Jurkat, Clone E6-1 (cell line): ENCODE data around the gene GNPAT.
A peak's percentile ranks its signal among the peaks of the same experiment; 100 is the strongest.
"Not testable (repeated sequence)": the region's sequence is repeated elsewhere in the genome, so short reads cannot be mapped to it uniquely, and the experiment has no call there.

Source experiments
- DNase-seq: peaks from one replicate; pipeline ENCODE4 v3.0.0-alpha.2; 2011; ENCODE audit warnings: low read depth, low spot score
- H3K4me3 ChIP-seq: 2 replicates; pipeline ENCODE4 v1.5.1; 2011; ENCODE audit warnings: mild to moderate bottlenecking, low read length, control low read depth, moderate library complexity

Gene GNPAT

DNA sequence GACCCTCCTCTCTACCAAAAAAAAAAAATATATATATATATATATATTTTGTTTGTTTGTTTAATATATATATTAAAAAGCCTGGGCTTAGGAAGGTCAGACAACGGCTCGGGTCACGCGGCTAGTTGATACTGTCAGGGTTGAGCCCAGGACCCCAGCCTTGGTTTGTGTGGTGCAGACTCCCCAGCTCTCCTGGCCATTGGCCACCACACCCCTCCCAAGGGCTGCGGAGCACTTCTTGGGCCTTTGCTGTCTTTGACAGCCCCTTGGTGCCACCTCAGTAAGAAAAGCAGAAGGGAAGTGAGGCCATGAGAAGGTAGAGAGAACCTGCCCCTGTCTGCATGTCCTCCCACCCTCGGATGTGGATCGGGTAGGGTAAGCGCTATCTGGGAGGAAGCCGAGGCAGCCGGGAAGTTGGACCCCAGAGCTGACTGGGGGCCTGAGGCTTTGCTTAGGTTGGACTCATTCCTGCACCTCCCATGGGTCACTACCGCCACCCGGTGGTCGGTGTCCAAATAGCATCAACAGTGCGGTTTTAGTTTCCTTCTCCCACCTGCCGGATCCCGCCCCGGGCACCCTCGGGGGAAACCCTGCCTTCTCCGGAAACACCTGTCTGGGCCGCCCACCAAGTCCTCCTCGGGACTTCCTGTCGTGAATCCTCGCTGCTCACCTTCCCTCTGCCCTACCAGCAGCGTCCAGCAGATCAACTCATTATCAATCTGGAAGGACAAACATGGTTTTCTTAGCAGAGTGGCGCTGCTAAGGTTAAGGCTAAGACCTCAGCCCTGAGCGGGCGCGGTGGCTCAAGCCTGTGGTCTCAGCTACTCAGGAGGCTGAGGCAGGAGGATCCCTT lies 29.8 kb upstream of the GNPAT start:
- peak; percentile 92 for DNase-seq
- H3K4me3 ChIP-seq = peak overlapping the region; percentile 54

DNA sequence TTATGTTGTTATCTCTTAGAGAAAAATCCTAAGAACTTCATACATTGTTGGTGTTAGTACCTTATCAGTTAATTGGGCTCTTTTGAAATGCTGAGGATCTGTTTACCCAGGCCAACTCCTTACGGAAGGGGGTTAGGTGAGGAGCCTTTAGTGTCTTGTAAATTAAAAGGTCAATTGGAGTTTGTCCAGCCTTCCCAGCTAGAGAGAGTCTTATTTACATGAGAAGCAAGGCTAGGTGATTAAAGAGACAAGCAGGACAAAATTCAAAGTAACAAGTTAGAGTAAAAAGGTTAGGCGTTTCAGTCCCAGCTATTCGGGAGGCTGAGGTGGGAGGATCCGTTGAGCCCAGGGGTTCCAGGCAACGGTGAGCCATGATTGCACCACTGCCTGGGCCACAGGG lies 28.7 kb upstream of the GNPAT start:
- not testable (repeated sequence) for H3K4me3 ChIP-seq, DNase-seq

DNA sequence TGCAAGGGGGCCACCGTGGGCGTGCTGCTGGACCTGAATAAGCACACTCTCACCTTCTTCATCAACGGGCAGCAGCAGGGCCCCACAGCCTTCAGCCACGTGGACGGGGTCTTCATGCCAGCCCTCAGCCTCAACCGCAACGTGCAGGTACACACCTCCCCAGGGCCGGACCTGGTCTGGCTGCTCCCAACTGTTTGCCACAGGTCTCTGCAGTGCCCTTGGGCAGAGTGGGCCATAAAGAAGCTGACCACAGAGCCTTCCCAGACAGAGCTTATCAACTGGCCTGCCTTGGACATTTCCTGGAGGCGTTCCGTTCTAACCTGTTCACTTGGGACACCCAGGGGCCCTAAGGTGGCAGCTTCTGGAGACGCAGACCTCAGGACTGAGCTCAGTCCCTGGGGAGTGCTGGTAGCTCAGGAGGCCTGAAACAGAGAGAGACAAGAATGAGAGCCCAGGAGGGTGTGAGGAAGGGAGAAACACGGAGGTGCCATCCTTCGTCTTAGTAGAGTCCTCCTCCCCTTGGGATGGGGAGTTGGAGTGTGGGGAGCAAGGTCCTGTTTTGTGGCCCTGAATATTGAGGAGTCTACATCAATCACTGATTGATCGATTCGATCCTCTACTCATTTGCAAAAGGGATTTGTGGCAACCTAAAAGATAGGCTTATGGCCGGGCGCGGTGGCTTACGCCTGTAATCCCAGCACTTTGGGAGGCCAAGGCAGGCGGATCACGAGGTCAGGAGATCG lies 27.0 kb upstream of the GNPAT start:
- H3K4me3 ChIP-seq = no peak overlapping the region
- DNase-seq = no peak

DNA sequence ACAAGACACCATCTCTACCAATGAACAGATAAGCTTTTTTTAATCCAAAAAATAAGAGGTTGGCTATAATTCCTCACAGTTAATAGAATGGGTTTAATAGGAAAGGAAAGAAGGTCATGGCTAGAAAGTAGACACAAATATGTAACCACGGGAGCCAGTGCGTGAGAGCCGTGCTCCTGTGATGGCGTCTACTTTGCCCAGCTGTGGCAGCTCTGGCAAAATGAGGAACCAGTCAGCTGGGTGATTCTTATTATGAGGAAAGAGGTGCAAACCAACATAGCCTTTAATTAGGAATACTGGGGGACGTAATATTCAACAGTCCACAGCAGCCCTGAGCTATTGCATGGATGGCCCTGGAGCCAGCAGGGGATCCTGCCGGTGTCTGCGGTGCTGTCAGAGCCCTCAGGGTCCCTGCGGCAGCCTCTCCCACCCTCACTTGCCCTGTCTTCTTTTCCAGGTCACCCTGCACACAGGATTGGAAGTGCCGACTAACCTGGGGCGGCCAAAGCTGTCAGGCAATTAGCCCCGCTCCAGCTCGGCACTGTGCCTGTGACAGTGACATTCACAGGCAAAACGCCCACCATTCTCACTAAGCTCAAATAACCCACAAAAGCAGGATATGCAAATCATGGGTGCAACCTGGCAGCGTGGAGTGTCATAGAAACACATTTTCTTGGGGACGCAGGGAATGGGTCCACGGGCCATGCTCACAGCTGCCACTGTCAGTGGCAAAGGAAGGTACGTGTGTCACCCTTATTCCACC lies 25.9 kb upstream of the GNPAT start:
- no peak overlapping the region for H3K4me3 ChIP-seq
- no peak for DNase-seq

DNA sequence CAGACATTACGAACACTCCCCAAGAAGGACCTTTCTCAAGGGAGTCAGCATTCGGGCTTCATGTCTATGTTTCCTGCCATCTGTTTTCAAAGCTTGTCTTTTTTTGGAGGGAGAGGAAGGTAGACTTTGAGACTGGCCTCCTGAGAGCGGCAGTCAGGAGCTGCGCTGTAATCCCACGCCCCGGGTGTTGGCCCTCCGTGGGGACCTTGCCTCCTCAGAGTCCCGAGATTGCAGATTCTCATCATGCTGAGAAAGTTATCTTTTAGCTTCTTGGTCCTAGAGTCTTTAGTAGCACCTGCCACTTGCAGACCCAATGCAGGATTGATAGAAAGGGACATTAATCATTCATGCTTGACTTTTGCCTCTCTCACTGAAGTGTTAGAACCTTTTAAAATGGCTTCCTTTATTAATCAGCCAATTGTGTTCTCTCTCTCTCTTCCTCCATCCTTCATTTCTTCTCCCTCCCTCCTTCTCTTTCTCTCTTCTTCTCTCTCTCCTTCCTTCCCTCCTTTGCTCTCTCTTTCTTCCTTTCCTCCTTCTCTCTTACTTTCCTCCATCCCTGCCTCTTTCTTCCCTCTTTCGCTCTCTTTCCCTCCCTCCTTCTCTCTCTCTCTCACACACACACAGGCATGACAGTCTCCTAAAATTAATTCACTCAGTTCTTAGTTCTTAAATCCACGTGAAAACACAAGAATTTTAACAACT lies 25.2 kb upstream of the GNPAT start:
- no peak for DNase-seq
- H3K4me3 ChIP-seq = no peak overlapping the region

DNA sequence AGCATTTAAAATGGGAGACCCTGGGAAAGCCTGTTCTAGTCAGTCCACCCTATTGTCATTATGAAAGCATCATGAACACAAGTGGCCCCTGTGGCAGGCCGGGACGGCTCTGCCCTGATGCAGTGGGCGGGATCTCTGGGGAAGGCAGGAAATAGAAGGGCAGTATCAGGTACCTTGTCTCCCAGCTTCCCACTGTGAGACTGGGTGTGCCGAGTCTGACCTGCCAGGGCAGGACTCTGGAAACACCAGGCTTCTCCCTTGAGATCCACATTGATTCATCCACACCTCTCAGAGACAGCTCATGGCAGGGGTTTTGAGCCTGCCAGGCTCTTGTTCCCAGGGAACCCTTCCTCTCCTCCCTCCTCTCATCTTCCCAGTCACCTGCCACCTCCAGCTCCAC lies 24.5 kb upstream of the GNPAT start:
- no peak overlapping the region for H3K4me3 ChIP-seq
- no peak for DNase-seq

DNA sequence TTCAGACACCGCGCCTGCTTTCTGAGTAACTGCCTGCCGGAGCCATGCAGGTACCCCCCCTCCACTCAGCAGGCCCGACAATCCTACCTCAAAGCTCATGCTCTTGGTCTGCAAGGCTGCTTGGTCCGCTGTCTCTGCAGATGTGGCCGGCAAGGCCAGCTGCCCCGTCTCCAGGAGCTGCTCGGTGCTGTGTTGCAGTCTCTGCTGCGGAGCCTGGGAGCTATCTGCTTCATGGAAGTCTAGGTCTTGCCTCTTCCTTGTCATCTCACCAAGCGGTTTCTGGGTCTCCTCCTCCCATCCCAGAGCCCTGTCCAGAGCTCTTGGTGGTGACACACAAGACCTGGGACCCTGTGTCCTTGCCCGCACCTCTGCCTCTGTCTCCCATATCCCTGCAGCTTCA lies 24.0 kb upstream of the GNPAT start:
- DNase-seq = no peak

DNA sequence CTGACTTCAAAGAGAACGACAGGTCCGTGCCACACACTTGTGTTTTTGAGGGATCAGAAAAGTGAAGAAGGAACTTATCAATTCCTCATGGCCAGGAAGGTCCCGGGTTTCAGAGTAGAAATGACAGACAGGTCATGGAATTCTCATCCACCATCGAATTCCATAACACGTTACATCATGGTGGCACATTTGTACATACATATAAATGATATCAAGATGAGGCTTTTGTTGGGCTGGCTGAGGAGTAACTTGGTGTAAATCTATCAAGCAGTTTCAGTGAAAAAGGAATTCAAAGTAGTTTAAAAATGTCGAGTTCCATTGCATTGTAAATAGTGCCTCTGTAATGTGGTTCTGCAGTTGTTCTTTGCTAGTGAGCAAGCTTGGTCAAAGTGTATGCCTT lies 22.9 kb upstream of the GNPAT start:
- H3K4me3 ChIP-seq = no peak overlapping the region
- no peak for DNase-seq

More for the DNA sequence above, 24.0 kb upstream of the GNPAT start:
- no peak overlapping the region for H3K4me3 ChIP-seq

DNA sequence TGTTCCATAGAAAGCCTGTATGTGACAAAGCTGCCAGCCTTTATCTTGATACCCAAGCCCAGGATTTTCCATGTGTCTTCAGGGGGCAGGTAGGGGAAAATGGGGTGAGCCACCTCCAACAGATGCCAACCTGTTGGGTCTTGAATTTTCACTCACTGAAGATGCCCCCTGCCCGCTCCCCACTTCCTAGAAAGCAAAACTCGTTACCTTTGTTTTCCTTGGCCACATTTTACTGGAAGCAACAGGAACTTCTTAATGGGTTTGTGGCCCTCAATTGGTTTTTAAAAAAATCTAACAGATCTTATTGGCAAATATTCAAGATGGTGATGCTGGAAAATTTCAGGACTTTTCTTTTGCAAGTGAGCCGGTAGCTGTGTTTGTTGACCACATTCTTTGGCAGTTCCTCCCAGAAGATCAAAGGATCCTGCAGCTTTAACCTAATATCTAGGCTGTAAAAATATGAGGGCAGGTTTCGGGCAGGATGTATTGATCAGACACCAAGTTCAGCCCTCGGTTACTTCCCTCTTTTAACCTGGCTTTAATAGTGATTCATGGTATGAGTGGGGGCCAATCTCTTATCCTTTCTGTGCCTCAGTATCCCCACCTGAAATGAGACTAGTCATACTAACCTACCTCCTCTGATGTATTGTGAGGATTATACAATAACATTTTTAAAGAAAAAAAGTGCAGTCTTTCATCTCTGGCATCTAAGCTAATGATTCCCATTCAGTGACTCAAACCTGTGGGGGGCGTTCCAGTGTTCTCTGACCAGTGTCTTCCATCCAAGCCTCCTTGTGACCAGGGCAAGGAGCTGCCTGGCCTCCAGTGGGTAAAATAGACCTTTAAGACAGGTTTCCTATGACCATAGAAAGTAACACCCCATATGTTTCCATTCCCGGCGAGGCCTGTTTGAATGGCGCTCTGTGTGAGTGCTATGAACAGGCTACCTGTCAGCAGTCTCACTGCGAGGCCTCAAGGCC lies 21.3 kb upstream of the GNPAT start:
- H3K4me3 ChIP-seq = no peak overlapping the region
- DNase-seq = no peak

DNA sequence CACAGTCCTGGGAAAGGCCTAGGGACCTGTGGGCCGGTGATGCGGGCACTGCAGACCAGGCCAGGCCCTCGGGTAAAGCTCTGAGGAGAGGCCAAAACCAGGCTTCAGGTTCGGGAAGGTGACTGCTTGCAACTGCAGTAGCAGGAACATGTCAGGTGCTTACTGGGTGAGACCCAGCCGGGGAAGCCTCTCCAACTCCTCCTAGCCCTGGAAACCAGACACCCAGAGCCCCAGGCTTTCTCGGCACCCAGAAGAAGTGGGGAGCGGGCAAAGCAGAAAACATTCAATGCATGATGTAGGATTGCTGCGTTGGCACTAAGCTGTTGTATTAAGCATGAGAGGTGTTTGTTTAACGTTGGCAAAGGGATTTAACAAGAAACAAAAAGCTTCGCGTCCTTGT lies 20.2 kb upstream of the GNPAT start:
- H3K4me3 ChIP-seq = no peak overlapping the region
- no peak for DNase-seq

DNA sequence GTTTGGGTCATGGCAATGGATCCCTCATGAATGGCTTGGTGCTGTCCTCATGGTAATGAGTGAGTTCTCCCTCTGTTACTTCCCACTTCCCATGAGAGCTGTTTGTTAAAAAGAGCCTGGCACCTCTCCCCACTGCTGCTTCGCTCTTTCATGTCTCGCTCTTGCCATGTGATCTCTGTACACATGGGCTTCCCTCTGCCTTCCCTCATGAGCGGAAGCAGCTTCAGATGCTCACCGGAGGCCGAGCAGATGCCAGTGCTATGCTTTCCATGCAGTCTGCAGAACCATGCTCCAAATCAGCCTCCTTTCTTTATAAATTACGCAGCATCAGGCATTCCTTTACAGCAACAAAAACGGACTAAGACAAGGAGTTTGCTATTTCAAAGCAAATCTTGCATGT lies 14.9 kb upstream of the GNPAT start:
- H3K4me3 ChIP-seq = no peak overlapping the region
- DNase-seq = no peak

DNA sequence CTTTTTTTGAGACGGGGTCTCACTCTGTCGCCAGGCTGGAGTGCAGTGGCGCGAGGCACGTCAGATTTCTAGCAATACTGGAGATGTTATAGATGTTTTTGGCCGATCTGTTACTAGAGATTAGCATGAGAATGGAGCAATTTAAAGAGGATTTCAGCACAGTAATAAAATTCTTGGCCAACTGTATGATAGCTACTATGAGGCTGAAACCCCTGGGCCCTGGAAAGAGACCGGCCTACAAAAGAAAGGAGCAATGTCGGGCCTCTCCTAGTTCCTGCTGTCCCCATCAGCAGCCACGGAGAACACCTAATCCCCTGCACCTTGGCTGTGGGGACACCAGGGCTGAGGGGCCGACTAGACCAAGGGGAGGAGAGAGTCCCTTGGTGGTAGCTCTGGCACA lies 9.5 kb upstream of the GNPAT start:
- no peak overlapping the region for H3K4me3 ChIP-seq
- no peak for DNase-seq

DNA sequence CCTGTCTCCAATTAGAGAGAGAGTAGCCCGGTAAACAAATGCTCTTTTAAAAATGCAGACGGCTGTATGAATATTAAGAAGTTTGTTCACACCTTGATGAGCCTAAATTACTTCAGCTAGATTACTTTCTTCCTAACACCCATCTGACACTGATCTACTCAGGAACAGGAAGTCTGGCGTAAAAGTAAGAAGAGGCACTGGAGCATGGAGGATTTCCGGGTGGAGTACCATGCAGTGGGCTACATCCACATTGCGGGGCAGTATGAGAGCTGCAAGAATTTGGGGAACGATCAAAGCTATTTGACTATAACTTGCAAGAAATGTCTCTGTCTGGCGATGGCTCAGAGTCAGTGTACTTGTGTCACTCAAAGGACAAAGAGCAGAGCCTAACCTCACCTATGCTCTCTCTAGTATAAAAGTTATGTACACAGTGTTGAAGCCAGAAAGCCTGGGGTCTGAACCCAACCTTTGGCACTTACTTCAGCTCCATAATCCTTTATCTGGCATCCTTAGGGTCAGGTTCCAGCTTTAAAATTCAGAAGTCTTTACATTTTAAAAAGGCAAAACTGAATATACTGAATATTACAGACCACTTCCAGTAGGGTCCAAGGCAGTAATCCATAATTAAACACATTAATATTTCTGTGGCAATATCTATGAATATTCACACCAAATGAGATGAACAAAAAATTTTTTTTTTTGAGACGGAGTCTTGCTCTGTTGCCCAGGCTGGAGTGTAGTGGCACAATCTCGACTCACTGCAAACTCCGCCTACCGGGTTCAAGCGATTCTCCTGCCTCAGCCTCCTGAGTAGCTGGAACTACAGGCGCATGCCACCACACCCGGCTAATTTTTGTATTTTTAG lies 7.9 kb upstream of the GNPAT start:
- DNase-seq = no peak
- H3K4me3 ChIP-seq = no peak overlapping the region

DNA sequence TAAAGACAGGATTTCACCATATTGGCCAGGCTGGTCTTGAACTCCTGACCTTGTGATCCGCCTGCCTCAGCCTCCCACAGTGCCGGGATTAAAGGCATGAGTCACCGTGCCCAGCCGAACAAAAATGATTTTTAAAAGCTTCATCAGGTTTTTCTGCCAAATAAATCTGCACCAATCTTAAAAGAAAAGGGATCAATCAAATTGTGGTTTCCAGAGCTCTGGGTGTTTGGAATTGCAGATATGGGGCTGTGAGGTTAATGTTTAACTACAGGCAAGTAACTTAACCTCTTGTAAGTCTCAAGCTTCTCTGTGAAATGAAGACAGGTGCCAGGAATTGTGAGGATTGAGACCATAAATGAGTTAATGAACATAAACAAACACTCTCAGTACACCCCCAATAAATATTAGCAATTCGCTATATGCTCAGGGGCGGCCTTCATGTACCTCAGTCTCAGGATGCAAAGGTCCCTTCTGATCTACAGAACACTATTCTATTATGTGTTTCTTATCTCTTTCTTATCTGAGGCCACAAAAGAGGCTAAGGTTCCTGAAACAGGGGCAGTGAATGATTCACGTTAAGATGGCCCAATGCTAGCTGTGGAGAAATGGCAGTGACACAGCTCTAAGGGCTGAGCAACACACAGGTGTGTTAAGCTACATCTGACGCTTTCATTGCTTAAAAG lies 7.1 kb upstream of the GNPAT start:
- no peak overlapping the region for H3K4me3 ChIP-seq
- no peak for DNase-seq

DNA sequence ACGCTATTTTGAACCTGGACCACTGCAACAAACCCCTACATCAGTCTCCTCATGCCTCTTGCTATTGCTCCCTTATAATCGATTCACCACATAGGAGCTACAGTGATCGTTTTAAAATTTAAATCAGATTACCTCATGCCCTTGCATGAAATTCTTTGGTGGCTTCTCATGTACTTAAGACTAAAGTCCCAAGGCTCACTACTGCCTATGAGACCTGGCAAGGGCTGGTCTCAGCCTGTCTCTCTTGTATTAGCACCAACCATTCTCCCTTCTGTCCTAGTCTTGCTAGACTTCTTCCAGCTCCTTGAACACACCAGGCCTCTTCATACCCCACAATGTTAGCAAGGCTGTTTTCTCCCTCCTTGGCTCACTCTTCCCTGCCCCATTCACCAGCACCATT lies 6.5 kb upstream of the GNPAT start:
- DNase-seq = no peak

DNA sequence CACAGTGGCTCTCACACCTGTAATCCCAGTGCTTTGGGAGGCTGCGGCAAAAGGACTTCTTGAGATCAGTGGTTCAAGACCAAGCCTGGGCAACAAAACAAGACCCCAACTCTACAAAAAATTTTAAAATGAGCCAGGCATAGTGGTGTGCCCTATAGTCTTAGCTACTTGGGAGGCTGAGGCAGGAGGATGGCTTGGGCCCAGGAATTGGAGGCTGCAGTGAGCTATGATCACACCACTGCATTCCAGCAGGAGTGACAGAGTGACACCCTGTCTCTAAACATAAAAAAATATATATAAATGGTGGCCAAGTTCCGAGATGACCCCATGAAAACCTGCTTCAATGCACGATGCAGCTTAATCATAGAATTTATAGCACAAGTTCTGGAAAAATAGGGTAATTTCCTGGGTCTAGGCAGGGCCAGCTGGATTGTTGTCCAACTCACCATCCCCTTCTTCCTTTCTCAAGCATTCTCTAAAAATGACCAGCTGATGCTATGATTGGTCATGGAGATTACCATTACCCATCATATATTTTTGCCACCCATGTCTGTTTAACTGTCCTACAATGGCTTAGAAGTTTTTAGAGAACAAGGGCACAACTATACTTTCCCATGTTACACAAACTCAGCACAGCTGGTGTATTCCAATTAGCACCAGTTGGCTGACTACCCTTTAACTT lies 5.3 kb upstream of the GNPAT start:
- DNase-seq = no peak
- H3K4me3 ChIP-seq = no peak overlapping the region

More for the DNA sequence above, 6.5 kb upstream of the GNPAT start:
- H3K4me3 ChIP-seq = no peak overlapping the region
